Thyroid gland (tissue), 4 donors: ENCODE results near the gene SLC7A7.

ENCODE experiments used
- CTCF ChIP-seq, 6 experiments: fragments of 200-600 bp in 3 of 6; fragments of 450-650 bp in 3 of 6; sonication (generic) in 3 of 6; IDR thresholded peaks; one replicate each; pipeline ENCODE4 v1.5.1; 2016 to 2019; ENCODE audit warnings: antibody characterized with exemption in 6 of 6, mild to moderate bottlenecking in 2 of 6, inconsistent platforms in 1 of 6, moderate library complexity in 1 of 6
- POLR2A ChIP-seq, 2 donors: fragments of 450-650 bp; IDR thresholded peaks; one replicate each; pipeline ENCODE4 v1.6.1; 2017; ENCODE audit warnings: antibody characterized with exemption in 2 of 2, mild to moderate bottlenecking in 2 of 2, moderate library complexity in 1 of 2

DNA sequence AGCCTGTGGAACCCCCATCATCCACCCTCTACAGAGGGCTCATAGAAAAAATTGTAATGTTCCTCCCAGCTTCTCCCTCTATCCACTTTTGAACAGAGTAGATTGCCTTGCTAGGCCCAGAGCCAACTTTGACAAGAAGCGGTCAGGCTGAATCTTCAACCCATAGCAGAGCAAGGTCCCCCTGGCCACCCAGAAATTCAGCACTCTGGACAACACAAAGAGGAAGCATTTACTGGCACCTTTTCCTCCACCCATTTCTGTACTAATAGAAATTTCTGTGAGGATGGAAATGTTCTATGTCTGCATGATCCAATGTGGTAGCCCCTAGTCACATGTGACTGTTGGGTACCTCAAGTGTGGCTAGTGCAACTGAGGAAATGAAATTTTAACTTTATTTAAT lies 91.4 kb downstream of the SLC7A7 start:
- no peak for TF ChIP-seq CTCF (IDR thresholded peaks at IDR 0.05)
- TF ChIP-seq POLR2A (IDR thresholded peaks at IDR 0.05) = no peak
